Measurements from ENCODE around the gene CNTNAP2.

DNA sequence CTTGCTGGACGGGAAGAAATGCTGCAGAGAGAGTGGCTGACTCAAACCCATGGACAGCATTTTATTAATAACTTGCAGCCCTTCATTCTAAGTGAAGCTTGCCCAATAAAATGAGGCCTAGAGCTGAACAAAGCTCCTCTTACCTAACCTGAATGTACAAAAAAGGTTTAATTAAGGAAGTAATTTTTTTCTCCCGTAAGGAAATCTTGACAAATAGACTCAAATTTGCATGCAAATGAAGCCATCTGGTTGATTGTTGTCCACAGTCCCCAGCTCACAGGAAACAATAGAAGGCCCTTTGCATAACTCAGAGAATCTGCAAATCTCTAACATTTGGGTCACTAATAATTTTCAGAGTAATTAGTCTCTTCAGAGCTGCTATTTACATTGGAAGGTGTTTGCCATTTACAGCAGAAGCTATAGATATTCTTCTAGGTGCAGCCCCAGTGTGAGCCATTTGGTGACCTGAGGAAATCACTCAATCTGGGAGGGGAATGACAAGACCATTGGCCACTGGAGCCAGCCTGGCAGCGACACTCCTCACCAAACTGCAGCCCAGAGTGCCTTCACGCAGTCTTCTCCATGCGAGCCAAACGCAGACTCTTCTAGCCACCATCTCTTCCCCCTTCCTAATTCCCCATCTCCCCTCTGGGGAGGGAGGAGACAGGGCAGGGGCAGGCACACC lies 1991.0 kb downstream of the CNTNAP2 start:
- TF ChIP-seq, protein P1, sequence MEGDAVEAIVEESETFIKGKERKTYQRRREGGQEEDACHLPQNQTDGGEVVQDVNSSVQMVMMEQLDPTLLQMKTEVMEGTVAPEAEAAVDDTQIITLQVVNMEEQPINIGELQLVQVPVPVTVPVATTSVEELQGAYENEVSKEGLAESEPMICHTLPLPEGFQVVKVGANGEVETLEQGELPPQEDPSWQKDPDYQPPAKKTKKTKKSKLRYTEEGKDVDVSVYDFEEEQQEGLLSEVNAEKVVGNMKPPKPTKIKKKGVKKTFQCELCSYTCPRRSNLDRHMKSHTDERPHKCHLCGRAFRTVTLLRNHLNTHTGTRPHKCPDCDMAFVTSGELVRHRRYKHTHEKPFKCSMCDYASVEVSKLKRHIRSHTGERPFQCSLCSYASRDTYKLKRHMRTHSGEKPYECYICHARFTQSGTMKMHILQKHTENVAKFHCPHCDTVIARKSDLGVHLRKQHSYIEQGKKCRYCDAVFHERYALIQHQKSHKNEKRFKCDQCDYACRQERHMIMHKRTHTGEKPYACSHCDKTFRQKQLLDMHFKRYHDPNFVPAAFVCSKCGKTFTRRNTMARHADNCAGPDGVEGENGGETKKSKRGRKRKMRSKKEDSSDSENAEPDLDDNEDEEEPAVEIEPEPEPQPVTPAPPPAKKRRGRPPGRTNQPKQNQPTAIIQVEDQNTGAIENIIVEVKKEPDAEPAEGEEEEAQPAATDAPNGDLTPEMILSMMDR (IDR thresholded peaks at IDR 0.05) = no peak
- no peak for TF ChIP-seq POLR2A (IDR thresholded peaks at IDR 0.05)

Measured in uterus (tissue), 2 donors.